ENCODE results near the gene IGSF9B. TPM values are rescaled to one million over a fixed set of nuclear protein-coding genes. Genes with fewer than 3 reads are reported as not detected.

IGSF9B gene
- total RNA-seq, 4 donors from 2014 or later = 6.5 to 106 (median 29.1) TPM

DNA sequence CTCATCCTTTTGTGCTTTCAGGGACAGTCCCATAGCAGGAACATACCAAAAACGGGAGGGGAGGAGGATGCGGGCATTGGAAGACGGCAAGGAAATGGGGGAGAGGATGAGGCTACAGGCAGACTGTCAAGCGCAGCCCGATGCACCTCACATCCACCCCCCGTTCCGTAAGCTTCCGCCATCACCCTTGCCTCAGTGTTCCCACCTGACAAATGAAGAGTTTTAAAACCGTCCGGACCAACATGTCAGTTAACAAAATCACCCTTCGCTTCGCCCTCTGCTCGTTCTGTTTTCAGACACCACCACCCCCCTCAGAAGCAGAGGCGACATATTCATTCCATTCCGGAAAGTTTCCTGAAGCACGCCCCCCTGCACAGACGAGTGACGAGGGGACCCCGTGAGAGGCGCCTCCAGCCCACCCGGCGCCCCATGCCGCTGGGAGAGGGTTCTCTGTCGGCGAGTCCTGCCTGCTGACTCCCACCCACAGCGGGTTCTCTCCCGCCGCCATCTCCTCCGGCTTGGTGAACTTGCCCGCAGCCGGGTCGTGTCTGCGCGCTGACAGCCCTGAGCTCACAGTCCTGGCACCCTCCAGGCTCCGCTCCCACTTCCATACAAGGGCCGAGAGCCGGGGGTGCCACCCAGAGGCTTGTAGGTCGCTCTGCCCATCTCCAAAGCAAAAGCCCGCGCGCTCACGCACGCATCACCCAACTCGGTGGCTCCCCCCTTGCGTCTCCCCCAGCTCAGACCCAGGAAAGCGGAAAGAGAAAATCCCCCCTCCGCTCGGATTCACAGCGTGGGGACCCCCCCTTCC, 1.5 kb downstream of the IGSF9B start:
- Histone ChIP-seq H3K36me3 (no peaks in the 10 kb centered on the region), H3K27ac (peak overlapping the region; percentile 77 to 79), H3K4me3 (peak overlapping the region; percentile 49 to 53), H3K9me3 (no peaks in the 10 kb centered on the region), H3K4me1 (peaks cover 4 to 17% of the 10 kb centered on the region in 2 donors), H3K27me3 (no peaks in the 10 kb centered on the region)
- peak in 1 of 4 experiments; percentile 3 for TF ChIP-seq CTCF (IDR thresholded peaks at IDR 0.05)
- TF ChIP-seq POLR2A (IDR thresholded peaks at IDR 0.05) = peak; percentile 43 to 66
- peak; percentile 74 to 81 for DNase-seq
- intact Hi-C loops (cut with DNase I; ENCODE audit: low total_unique reads) = loop anchor here (10.0 kb wide), 1 partner anchor 80 kb away; no protein-coding TSS in a partner anchor

DNA sequence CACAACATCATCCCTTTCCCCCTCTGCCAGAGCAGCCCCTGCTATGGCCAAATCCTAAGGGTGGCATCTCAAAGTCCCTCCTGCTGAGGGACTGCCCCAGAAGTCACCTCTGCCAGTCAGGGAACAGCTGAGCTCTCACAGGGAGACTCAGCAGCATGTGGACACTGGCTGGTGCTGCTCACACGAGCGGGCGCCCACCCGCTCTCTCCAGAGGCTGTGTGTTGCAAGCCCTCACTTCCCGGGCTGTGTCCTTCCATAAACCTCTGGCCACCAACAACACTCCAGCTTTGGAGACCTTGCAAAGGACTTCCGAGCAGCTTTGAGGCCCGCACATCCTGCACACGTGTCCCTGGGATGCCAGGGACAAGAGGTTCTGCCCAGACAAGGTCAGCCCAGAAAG, 2.8 kb downstream of the IGSF9B start:
- no peak for TF ChIP-seq CTCF (IDR thresholded peaks at IDR 0.05)
- TF ChIP-seq POLR2A (IDR thresholded peaks at IDR 0.05) = no peak
- H3K9me3 ChIP-seq = no peaks in the 10 kb centered on the region
- H3K27me3 ChIP-seq = no peaks in the 10 kb centered on the region
- no peaks in the 10 kb centered on the region for H3K36me3 ChIP-seq
- H3K4me1 ChIP-seq = peaks cover 4 to 21% of the 10 kb centered on the region in 2 donors
- DNase-seq = no peak
- no peak overlapping the region for H3K4me3 ChIP-seq
- intact Hi-C loops (cut with DNase I; ENCODE audit: low total_unique reads) = loop anchor here (10.0 kb wide), 1 partner anchor 81 kb away; no protein-coding TSS in a partner anchor
- H3K27ac ChIP-seq = peak overlapping the region; percentile 23 to 30

- H3K4me3 ChIP-seq = no peak overlapping the region
- no peaks in the 10 kb centered on the region for H3K36me3 ChIP-seq
- H3K4me1 ChIP-seq = peaks cover 4 to 23% of the 10 kb centered on the region in 2 donors
- H3K9me3 ChIP-seq = no peaks in the 10 kb centered on the region
- DNase-seq = no peak
- TF ChIP-seq CTCF (IDR thresholded peaks at IDR 0.05) = no peak
- no peak for TF ChIP-seq POLR2A (IDR thresholded peaks at IDR 0.05)
- intact Hi-C loops (cut with DNase I; ENCODE audit: low total_unique reads) = loop anchor here (10.0 kb wide), 1 partner anchor 81 kb away; no protein-coding TSS in a partner anchor
- peak overlapping the region; percentile 23 to 30 for H3K27ac ChIP-seq
- H3K27me3 ChIP-seq = no peaks in the 10 kb centered on the region
Measured at GRCh38 chr11:133953547-133953946, 3.2 kb downstream of the IGSF9B start.

GRCh38 chr11:133952199-133953190, 4.3 kb downstream of the IGSF9B start:
- Histone ChIP-seq H3K4me3 (peak overlapping the region; percentile 15 to 21), H3K9me3 (no peaks in the 10 kb centered on the region), H3K36me3 (no peaks in the 10 kb centered on the region), H3K27ac (peak overlapping the region; percentile 55 to 63), H3K27me3 (no peaks in the 10 kb centered on the region), H3K4me1 (peaks cover 4 to 27% of the 10 kb centered on the region in 2 donors)
- TF ChIP-seq CTCF (IDR thresholded peaks at IDR 0.05) = no peak
- TF ChIP-seq POLR2A (IDR thresholded peaks at IDR 0.05) = no peak
- intact Hi-C loops (cut with DNase I; ENCODE audit: low total_unique reads) = loop anchor here (10.0 kb wide), 1 partner anchor 82 kb away; no protein-coding TSS in a partner anchor
- DNase-seq = no peak

Data from uterus (tissue), 4 donors.